ENCODE data around the gene TBC1D2B. TPM values are rescaled to one million over a fixed set of nuclear protein-coding genes. Genes with fewer than 3 reads are reported as not detected.

Gene TBC1D2B
- 12.1 to 17.4 TPM (median 15.0 TPM) in 5 replicates for total RNA-seq (2022; extraction: Qiagen RNA extraction; ENCODE audit: low read depth)

DNA sequence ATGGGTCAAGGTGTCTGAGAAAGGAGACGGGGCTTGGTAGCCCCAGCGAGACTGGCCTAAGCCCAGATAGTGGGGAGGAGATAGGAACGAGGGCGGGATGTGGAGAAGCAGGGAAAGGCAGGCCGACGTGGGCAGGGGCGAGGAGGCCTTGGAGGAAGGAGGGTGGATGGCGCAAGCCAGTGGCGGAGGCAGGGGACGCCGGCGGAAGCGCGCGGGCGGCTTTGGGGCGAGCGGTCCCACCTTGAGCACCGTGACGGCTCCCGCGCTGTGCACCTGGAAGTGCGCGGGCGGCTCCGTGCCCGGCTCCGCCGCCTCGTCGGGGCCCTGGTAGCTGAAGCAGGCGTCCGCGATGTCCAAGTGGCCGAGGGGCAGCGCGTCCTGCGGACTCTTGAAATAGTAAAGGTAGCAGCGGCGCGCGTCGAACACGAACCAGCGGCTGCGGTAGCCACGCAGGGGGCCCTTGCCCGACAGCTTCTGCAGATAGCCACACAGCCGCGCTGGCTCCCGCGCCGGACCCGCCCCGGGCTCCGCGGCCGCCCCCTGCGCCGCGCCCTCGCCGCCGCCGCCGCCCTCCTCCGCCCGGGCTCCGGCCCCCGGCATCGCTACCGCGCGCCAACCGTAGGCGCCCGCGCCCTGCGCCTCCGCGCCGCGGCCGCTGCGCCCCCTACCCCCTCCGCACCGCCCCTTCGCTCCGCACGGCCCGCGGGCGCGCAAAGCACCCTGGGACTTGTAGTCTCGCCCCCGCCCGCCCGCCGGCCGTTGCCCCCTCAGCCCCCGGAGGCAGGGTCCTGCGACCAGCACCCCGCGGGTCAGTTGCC, at the start of gene TBC1D2B:
TBC1D2B (minus strand) TSS at position 659 of the 818 bp plus-strand sequence; CDS start at position 600, 59 bp downstream.

DNA sequence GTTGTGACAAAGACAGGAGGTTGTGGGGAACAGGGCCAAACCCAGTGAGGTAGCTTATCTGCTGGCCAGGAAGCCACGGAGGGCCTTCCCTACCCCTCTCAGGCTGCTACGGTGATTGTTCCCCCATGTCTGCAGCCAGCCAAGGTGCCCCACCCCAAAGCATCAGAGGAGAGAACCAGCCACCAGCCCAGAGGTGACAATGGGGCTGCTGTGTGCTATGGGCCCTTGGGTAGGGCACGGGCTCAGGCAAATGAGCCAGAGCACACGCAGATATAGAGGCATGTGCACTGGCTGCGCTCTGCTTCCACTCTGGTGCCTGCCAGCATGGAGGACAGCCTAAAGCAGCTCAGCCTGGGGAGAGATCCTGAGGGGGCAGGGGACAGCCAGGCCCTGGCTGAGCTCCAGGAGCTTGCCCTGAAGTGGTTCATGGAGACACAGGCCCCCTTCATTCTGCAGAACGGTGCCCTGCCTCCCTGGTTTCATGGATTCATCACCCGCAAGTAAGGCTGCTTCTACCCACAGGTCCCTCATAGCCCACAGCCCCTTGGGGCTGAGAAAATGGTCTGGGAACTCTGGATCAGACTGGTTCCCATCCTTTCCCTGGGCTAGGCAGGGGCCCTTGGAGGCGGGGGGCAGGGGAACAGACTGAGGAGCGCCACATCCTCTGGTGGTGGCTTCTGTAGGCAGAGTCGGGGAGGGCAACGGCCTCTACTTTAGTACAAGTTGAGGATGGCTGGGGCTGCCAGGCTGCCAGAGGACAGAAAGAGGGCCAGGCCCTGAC, 14.9 kb upstream of the TBC1D2B start, which contains the start of gene SH2D7:
SH2D7 (plus strand) TSS at position 301 of the 781 bp plus-strand sequence; CDS start at position 325, 24 bp downstream.

Other genes with a start within 250 kb of the TBC1D2B start
- gene SH2D7, start 14.8 kb upstream of the TBC1D2B start, total RNA-seq (2022; extraction: Qiagen RNA extraction; ENCODE audit: low read depth), result not detected in 5 replicates
- 24.8 to 32.3 TPM (median 28.4 TPM) in 5 replicates for gene CIB2, start 53.7 kb upstream of the TBC1D2B start, total RNA-seq (2022; extraction: Qiagen RNA extraction; ENCODE audit: low read depth)
- gene IDH3A, start 71.7 kb upstream of the TBC1D2B start, total RNA-seq (2022; extraction: Qiagen RNA extraction; ENCODE audit: low read depth), result 73.5 to 88.1 TPM (median 88.0 TPM) in 5 replicates
- gene ACSBG1, start 156.9 kb upstream of the TBC1D2B start, total RNA-seq (2022; extraction: Qiagen RNA extraction; ENCODE audit: low read depth), result 0.20 to 0.48 TPM (median 0.38 TPM) in 5 replicates
- 0.12 TPM in 1 of 5 replicates, not detected in the others for gene DNAJA4, start 186.9 kb upstream of the TBC1D2B start, total RNA-seq (2022; extraction: Qiagen RNA extraction; ENCODE audit: low read depth)
- 85.3 to 113 TPM (median 85.9 TPM) in 5 replicates for gene SKIC8, start 221.9 kb upstream of the TBC1D2B start, total RNA-seq (2022; extraction: Qiagen RNA extraction; ENCODE audit: low read depth)

Measured in A549 treated with DMSO at 1 μM for 4 hours (cell line).